Measurements from ENCODE around the gene MRGPRF. TPM values are rescaled to one million over a fixed set of nuclear protein-coding genes. Genes with fewer than 3 reads are reported as not detected.

Gene MRGPRF
- total and polyA plus RNA-seq, 2 of the 8 experiments (the other 6 are each of a cell fraction or from before 2014, with no cell fraction given): 7.5 to 11.0 TPM

GRCh38 chr11:69003866-69004367 is 9.1 kb downstream of the MRGPRF start:
- Histone ChIP-seq H3K27ac (ENCODE audit: low read depth, low read length) (no peak overlapping the region), H4K20me1 (replicated peaks in 1 of 2; ENCODE audit: control insufficient read depth in 1 of 2, insufficient read depth in 2 of 2, low read length in 2 of 2) (no peaks in the 10 kb centered on the region), H2BK12ac (ENCODE audit: low read depth, low read length) (no peak overlapping the region), H3K36me3 (ENCODE audit: control insufficient read depth in 2 of 4, insufficient read depth in 4 of 4, low read length in 3 of 4) (no peaks in the 10 kb centered on the region; a peak in 1 of 8 replicates), H3K9ac (replicated peaks in 1 of 4; ENCODE audit: extremely low read depth in 1 of 4, low read depth in 3 of 4, low read length in 3 of 4) (no peak overlapping the region), H3K27me3 (replicated peaks in 1 of 4; ENCODE audit: control insufficient read depth in 3 of 4, extremely low read depth in 1 of 4, insufficient read depth in 3 of 4, low read length in 3 of 4) (no peaks in the 10 kb centered on the region), H2BK20ac (ENCODE audit: low read length) (no peak overlapping the region), H3K56ac (replicated peaks; ENCODE audit: insufficient read length, low read depth, low read length) (no peak overlapping the region), H3K4me3 (ENCODE audit: extremely low read depth in 1 of 4, insufficient read depth in 2 of 4, low read depth in 3 of 4, low read length in 4 of 4) (no peak overlapping the region), H2BK120ac (replicated peaks; ENCODE audit: low read depth, low read length) (no peak overlapping the region), H2BK5ac (ENCODE audit: low read depth, low read length) (no peak overlapping the region), H3K79me2 (ENCODE audit: control insufficient read depth in 1 of 2, insufficient read depth in 2 of 2, low read length in 2 of 2) (no peaks in the 10 kb centered on the region), H2AK5ac (ENCODE audit: low read depth, low read length) (no peak overlapping the region), H3K23me2 (ENCODE audit: low read depth, low read length) (no peaks in the 10 kb centered on the region), H3K4ac (replicated peaks; ENCODE audit: insufficient read length, low read depth, low read length) (no peak overlapping the region), H3K4me2 (ENCODE audit: insufficient read depth in 1 of 2, low read depth in 2 of 2, low read length in 2 of 2) (no peak overlapping the region), H4K91ac (replicated peaks; ENCODE audit: insufficient read length, low read length) (no peak overlapping the region), H3K18ac (ENCODE audit: extremely low read depth, low read length) (no peak overlapping the region), H2BK15ac (ENCODE audit: low read length) (no peak overlapping the region), H3K14ac (ENCODE audit: insufficient read length) (no peak overlapping the region), H3K79me1 (ENCODE audit: low read depth, low read length) (no peaks in the 10 kb centered on the region), H3K4me1 (replicated peaks in 1 of 4; ENCODE audit: control insufficient read depth in 3 of 4, insufficient read depth in 4 of 4, low read length in 3 of 4) (peaks cover 0 to 3% (median 0%) of the 10 kb centered on the region in 4 experiments; a peak in 2 of 7 replicates), H4K8ac (ENCODE audit: extremely low read depth, insufficient read depth, low read length) (no peak overlapping the region), H3K9me3 (ENCODE audit: insufficient read depth in 2 of 2, low read depth in 1 of 2, low read length in 1 of 2) (no peaks in the 10 kb centered on the region), H4K5ac (ENCODE audit: insufficient read length, low read depth, low read length) (no peak overlapping the region), H3K23ac (ENCODE audit: insufficient read length) (no peak overlapping the region), H2AFZ (ENCODE audit: low read length) (no peak overlapping the region)
- CTCF ChIA-PET (ENCODE audit: partially characterized antibody): interaction anchor here (0.9 kb wide), 1 partner anchor 10 kb away, joined by 3 read pairs; no protein-coding TSS in a partner anchor
- WGBS, 2 experiments (ENCODE audit: extremely low coverage in 1 of 2, insufficient coverage in 1 of 2, insufficient read length in 1 of 2, insufficient replicate concordance in 2 of 2, low coverage in 1 of 2, low lambda C conversion rate in 2 of 2, missing lambda C conversion rate in 1 of 2): 89% methylated on average over 20 of the region's 20 CpGs; no CpG with 5 or more reads in 1 of the 2 experiments
- no peak for FAIRE-seq
- DNase-seq (ENCODE audit: low read depth in 1 of 2, low spot score in 2 of 2): no peak
- POLR2A ChIA-PET (ENCODE audit: partially characterized antibody): no interaction called here
- no peak for TF ChIP-seq RBBP5 (IDR thresholded peaks at IDR 0.05; ENCODE audit: borderline replicate concordance, low read depth, low read length)
- TF ChIP-seq USF2 (IDR thresholded peaks at IDR 0.05; ENCODE audit: low read length): no peak
- TF ChIP-seq RFX5 (IDR thresholded peaks at IDR 0.05; ENCODE audit: borderline replicate concordance, low read depth, low read length): no peak
- TF ChIP-seq, protein P1, sequence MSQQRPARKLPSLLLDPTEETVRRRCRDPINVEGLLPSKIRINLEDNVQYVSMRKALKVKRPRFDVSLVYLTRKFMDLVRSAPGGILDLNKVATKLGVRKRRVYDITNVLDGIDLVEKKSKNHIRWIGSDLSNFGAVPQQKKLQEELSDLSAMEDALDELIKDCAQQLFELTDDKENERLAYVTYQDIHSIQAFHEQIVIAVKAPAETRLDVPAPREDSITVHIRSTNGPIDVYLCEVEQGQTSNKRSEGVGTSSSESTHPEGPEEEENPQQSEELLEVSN (IDR thresholded peaks at IDR 0.05): no peak
- no peak for TF ChIP-seq RNF2 (IDR thresholded peaks at IDR 0.05; ENCODE audit: borderline replicate concordance, low read depth, low read length, missing control alignments, poor library complexity, severe bottlenecking)
- TF ChIP-seq NRF1 (IDR thresholded peaks at IDR 0.05; ENCODE audit: low read depth, low read length): no peak
- no peak for TF ChIP-seq TAF1 (IDR thresholded peaks at IDR 0.05; ENCODE audit: low read depth, low read length)
- TF ChIP-seq TBP (IDR thresholded peaks at IDR 0.05; ENCODE audit: low read depth, low read length): no peak

Measured in H1 (cell line).